GM12801 (cell line): ENCODE measurements around the gene USP24.

Experiments
- TF ChIP-seq, protein P1 (sequence below): IDR thresholded peaks from one replicate; pipeline ENCODE4 v1.5.1; 2011; ENCODE audit warnings: control low read depth; ENCODE audit not compliant: insufficient read length; ENCODE audit errors: extremely low read depth

The USP24 gene

DNA sequence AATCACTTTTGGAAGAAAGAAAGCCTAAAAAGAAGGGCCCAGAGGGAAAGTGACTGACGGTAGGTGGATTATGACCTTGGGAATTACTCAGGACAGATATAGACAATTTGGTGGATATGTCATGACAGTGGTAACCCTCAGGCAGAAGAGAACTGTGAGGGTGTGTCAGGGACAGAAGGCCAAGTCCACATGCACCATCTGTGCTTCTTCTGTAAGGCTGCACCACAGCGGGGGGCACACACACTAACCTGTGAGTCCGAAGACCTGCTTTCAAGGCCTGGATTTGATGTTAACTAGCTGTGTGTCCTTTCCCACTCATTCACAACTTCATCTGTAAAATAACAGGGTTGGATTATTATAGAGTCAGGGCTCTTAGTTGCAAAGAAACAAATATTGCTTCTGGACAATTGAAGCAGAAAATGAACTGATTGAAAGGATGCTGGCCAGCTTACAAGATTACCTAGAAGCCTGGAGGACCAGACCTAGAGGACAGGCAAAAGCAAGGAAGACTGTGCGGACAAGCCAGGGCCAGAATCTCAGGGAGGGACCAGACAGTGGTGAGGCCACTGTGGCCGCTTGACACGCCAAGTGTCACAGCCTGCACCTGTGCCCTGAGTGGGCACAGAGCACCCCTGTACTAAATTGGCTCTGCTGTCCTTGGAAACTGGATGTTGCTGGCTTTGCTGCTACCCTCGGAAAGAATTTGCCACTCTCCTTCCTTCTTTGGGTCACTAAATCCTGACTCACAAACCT lies 34.7 kb upstream of the USP24 start:
- TF ChIP-seq, protein P1, sequence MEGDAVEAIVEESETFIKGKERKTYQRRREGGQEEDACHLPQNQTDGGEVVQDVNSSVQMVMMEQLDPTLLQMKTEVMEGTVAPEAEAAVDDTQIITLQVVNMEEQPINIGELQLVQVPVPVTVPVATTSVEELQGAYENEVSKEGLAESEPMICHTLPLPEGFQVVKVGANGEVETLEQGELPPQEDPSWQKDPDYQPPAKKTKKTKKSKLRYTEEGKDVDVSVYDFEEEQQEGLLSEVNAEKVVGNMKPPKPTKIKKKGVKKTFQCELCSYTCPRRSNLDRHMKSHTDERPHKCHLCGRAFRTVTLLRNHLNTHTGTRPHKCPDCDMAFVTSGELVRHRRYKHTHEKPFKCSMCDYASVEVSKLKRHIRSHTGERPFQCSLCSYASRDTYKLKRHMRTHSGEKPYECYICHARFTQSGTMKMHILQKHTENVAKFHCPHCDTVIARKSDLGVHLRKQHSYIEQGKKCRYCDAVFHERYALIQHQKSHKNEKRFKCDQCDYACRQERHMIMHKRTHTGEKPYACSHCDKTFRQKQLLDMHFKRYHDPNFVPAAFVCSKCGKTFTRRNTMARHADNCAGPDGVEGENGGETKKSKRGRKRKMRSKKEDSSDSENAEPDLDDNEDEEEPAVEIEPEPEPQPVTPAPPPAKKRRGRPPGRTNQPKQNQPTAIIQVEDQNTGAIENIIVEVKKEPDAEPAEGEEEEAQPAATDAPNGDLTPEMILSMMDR: no peak

DNA sequence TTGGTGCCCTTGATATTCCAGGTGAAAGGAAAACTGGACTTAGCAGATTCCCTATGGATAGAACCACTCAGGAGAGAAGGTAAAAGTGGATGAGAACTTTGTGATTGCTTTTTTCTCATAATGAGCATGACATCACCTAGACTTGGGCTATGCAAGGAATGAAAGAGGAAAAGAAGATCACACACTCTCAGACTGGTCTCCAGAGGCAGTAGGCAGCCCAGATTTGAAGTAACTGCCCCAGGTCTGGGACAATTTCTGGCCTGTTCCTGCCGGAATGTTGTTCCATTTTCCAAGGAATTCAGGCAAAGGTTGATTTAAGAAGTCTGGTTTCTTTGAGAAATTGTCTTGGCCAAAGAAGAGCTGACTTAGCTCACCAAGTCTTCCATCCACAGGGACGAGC lies 31.7 kb upstream of the USP24 start:
- TF ChIP-seq, protein P1: no peak

DNA sequence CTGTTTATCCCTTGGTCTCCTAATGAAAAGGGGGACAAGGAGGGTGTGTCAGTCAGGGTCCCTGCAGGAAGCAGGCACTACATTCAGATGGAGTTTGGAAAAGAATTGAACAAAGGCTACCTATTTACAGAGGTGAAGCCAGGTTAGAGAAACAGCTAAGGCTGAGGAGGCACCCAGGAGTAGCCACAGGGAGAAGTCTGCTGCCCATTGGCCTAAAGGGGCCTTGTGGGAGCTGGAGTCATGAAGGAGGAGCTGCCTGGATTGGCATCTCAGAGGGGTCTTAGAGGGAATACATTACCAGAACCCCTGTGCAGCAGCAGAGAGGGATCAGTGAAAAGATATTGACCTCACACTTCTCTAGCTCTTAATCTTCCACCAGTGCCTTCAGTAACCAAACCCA lies 31.2 kb upstream of the USP24 start:
- TF ChIP-seq, protein P1: no peak

DNA sequence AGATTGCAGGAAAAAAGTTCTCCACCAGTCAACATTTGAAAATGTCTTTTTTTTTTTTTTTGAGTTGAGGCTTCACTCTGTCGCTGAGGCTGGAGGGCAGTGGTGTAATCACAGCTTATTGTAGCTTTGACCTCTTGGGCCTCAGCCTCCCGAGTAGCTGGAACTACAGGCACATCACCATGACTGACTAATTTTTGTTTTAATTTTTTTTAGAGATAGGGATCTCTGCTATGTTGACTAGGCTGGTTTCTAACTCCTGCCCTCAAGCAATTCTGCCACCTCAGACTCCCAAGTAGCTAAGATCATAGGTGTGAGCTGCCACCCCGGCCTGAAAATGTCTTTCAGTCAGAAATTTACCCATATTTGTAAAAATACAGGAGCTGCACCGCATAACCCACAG lies 30.6 kb upstream of the USP24 start:
- TF ChIP-seq, protein P1: no peak

DNA sequence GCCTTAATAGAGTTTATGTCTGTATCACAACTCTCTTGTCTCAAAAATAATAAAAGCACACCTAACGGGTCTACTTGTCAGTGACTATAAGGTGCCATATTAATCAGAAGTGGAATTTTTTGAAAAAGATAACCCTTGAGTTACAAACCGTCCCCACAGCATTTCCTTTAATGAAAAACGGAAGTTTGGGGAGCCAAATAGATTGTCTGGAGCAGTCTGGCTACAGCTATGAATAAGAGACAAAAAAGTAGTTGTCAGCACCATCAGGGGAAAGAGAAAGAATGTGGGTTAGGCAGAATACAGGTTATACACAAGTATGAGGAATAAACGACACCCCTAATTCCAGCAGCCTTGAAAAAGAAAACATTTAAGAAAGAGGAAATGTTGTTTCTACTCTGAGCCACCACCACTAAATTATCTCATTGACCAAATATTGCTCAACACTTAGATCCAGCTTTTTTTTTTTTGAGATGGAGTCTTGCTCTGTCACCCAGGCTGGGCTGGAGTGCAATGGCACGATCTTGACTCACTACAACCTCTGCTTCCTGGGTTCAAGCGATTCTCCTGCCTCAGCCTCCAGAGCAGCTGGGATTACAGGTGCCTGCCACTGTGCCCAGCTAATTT lies 29.4 kb upstream of the USP24 start:
- TF ChIP-seq, protein P1: no peak

DNA sequence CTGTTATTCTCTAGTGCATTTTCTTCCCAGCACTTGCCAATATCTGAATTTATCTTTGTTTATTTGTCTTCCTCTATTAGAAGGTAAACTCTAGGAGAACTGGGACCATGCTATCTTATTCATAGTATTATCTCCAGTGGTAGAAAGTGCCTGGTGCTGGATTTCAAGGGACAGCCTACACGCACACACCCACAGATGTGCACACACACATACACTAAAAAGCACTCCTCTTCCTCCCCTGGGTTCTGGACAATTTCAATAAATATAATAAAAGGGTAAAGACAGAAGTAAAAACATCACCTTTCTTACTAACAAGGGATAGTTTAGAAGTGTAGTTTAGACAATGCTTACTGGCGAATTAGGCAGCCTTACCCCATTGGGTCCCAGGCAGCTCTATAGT lies 28.5 kb upstream of the USP24 start:
- TF ChIP-seq, protein P1: no peak

DNA sequence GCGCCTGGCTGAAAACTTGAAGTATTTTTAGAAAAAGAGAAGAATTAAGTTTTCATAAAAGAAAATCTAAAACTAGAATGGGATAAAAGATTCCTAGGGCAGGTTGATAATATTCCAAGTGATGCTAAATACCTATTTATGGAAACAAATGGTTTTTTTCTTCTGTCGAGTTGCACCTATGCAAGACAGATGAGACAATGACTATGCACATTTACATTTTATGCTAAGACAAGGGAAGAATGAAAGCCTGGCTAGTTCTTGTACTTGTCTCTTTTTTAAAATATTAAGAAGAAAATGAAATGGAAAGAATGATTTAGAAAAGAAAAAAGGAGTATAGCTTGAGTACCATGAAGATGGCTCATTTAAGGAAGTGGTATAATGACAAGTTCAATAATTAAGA lies 24.4 kb upstream of the USP24 start:
- TF ChIP-seq, protein P1: no peak
